ENCODE results near the gene PLEKHA6. TPM values are rescaled to one million over a fixed set of nuclear protein-coding genes. Genes with fewer than 3 reads are reported as not detected.

The PLEKHA6 gene
- total and polyA plus RNA-seq, 2 of the 8 experiments (the other 6 are each of a cell fraction or from before 2014, with no cell fraction given), result 4.8 to 20.2 TPM

DNA sequence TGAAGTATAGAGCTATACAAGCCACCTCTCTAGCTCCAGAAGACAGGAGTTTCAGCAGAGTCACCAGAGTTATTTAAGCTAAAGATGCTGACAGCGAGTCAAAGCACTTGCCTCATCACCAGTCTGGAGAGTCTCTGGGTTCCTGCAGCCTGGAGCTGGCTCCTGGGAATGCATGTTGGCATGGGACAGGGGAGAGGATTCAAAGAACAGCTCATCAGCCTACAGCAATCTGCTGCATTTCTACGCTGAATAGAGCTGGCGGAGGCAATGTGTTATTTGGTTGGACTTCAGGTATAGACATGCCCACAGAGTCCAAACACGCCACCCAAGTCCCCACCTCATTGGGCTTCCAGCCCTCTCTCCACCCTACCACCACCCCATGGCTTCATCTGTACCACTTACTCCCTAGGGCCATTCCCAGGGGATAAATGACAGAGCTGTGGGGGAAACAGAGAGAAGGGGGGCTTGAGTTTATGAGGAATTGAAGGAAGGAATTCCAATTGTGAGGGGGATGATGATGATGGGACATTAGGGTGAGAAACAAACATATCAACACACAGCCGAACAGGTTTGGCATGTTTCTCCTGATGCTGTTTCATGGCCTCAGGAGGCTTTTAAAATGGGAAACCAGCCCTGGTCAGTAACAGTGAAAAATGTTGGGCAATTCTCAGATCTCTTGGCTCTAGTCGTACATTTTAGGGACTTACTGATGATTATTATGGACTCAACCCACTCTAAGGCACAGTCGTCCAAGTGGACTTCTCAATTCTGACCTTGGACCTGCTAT lies 58.4 kb downstream of the PLEKHA6 start (continued):
- TF ChIP-seq, protein P1, sequence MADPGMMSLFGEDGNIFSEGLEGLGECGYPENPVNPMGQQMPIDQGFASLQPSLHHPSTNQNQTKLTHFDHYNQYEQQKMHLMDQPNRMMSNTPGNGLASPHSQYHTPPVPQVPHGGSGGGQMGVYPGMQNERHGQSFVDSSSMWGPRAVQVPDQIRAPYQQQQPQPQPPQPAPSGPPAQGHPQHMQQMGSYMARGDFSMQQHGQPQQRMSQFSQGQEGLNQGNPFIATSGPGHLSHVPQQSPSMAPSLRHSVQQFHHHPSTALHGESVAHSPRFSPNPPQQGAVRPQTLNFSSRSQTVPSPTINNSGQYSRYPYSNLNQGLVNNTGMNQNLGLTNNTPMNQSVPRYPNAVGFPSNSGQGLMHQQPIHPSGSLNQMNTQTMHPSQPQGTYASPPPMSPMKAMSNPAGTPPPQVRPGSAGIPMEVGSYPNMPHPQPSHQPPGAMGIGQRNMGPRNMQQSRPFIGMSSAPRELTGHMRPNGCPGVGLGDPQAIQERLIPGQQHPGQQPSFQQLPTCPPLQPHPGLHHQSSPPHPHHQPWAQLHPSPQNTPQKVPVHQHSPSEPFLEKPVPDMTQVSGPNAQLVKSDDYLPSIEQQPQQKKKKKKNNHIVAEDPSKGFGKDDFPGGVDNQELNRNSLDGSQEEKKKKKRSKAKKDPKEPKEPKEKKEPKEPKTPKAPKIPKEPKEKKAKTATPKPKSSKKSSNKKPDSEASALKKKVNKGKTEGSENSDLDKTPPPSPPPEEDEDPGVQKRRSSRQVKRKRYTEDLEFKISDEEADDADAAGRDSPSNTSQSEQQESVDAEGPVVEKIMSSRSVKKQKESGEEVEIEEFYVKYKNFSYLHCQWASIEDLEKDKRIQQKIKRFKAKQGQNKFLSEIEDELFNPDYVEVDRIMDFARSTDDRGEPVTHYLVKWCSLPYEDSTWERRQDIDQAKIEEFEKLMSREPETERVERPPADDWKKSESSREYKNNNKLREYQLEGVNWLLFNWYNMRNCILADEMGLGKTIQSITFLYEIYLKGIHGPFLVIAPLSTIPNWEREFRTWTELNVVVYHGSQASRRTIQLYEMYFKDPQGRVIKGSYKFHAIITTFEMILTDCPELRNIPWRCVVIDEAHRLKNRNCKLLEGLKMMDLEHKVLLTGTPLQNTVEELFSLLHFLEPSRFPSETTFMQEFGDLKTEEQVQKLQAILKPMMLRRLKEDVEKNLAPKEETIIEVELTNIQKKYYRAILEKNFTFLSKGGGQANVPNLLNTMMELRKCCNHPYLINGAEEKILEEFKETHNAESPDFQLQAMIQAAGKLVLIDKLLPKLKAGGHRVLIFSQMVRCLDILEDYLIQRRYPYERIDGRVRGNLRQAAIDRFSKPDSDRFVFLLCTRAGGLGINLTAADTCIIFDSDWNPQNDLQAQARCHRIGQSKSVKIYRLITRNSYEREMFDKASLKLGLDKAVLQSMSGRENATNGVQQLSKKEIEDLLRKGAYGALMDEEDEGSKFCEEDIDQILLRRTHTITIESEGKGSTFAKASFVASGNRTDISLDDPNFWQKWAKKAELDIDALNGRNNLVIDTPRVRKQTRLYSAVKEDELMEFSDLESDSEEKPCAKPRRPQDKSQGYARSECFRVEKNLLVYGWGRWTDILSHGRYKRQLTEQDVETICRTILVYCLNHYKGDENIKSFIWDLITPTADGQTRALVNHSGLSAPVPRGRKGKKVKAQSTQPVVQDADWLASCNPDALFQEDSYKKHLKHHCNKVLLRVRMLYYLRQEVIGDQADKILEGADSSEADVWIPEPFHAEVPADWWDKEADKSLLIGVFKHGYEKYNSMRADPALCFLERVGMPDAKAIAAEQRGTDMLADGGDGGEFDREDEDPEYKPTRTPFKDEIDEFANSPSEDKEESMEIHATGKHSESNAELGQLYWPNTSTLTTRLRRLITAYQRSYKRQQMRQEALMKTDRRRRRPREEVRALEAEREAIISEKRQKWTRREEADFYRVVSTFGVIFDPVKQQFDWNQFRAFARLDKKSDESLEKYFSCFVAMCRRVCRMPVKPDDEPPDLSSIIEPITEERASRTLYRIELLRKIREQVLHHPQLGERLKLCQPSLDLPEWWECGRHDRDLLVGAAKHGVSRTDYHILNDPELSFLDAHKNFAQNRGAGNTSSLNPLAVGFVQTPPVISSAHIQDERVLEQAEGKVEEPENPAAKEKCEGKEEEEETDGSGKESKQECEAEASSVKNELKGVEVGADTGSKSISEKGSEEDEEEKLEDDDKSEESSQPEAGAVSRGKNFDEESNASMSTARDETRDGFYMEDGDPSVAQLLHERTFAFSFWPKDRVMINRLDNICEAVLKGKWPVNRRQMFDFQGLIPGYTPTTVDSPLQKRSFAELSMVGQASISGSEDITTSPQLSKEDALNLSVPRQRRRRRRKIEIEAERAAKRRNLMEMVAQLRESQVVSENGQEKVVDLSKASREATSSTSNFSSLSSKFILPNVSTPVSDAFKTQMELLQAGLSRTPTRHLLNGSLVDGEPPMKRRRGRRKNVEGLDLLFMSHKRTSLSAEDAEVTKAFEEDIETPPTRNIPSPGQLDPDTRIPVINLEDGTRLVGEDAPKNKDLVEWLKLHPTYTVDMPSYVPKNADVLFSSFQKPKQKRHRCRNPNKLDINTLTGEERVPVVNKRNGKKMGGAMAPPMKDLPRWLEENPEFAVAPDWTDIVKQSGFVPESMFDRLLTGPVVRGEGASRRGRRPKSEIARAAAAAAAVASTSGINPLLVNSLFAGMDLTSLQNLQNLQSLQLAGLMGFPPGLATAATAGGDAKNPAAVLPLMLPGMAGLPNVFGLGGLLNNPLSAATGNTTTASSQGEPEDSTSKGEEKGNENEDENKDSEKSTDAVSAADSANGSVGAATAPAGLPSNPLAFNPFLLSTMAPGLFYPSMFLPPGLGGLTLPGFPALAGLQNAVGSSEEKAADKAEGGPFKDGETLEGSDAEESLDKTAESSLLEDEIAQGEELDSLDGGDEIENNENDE (IDR thresholded peaks at IDR 0.05; ENCODE audit: insufficient replicate concordance, low read length), result no peak
